Immature natural killer cell (primary cell): ENCODE measurements around the gene GLE1. TPM values are rescaled to one million over a fixed set of nuclear protein-coding genes. Genes with fewer than 3 reads are reported as not detected.

Experiments used
- DNase-seq, 3 donors: peaks; one replicate each; pipeline ENCODE4 v3.0.0; 2022; ENCODE audit warnings: mixed read lengths in 1 of 3
- H3K27ac Mint-ChIP-seq, 6 donors: one replicate each; pipeline ENCODE4 v1.8.0; 2020; ENCODE audit warnings: mixed read lengths in 6 of 6, mild to moderate bottlenecking in 5 of 6, inconsistent platforms in 4 of 6, moderate library complexity in 3 of 6
- H3K27me3 Mint-ChIP-seq, 3 donors: one replicate each; pipeline ENCODE4 v1.8.0; 2020 to 2021; ENCODE audit warnings: low read depth in 3 of 3, mild to moderate bottlenecking in 3 of 3, mixed read lengths in 3 of 3, moderate library complexity in 3 of 3, inconsistent platforms in 1 of 3
- H3K36me3 Mint-ChIP-seq, 3 donors: one replicate each; pipeline ENCODE4 v1.8.0; 2020; ENCODE audit warnings: mixed read lengths in 3 of 3, inconsistent platforms in 2 of 3, mild to moderate bottlenecking in 2 of 3
- H3K4me1 Mint-ChIP-seq, 2 donors: one replicate each; pipeline ENCODE4 v1.8.0; 2020; ENCODE audit warnings: inconsistent platforms in 2 of 2, mild to moderate bottlenecking in 2 of 2, mixed read lengths in 2 of 2, moderate library complexity in 1 of 2
- H3K4me3 Mint-ChIP-seq, 5 donors: one replicate each; pipeline ENCODE4 v1.8.0; 2020; ENCODE audit warnings: mild to moderate bottlenecking in 5 of 5, mixed read lengths in 5 of 5, inconsistent platforms in 3 of 5, moderate library complexity in 3 of 5
- H3K9me3 Mint-ChIP-seq, 6 donors: one replicate each; pipeline ENCODE4 v1.8.0; 2020; ENCODE audit warnings: mild to moderate bottlenecking in 6 of 6, mixed read lengths in 6 of 6, inconsistent platforms in 4 of 6, moderate library complexity in 3 of 6
- polyA plus RNA-seq, 3 donors: library from polyadenylated mRNA; unstranded; fragments of 300-500 nt; fragmentation: Illumina TruSeq; gene quantifications; one replicate each; pipeline ENCODE4 v1.2.3, GENCODE V29; 2021

GLE1 gene
- polyA plus RNA-seq, 3 donors from 2014 or later = 17.4 to 49.3 (median 22.8) TPM

- Mint-ChIP-seq H3K4me1 (peaks cover 30 to 31% of the 10 kb centered on the region in 2 donors), H3K27me3 (peaks cover 7 to 15% (median 9%) of the 10 kb centered on the region in 3 donors), H3K27ac (peak overlapping the region; percentile 92 to 100 (median 98)), H3K9me3 (no peaks in the 10 kb centered on the region), H3K4me3 (peak overlapping the region; percentile 92 to 97 (median 95)), H3K36me3 (no peaks in the 10 kb centered on the region)
- peak in 1 of 3 donors; percentile 4 for DNase-seq
Observed at GRCh38 chr9:128550770-128551656, 46.5 kb downstream of the GLE1 start.

- no peak for DNase-seq
- H3K36me3 Mint-ChIP-seq = no peaks in the 10 kb centered on the region
- peak overlapping the region; percentile 92 to 100 (median 98) for H3K27ac Mint-ChIP-seq
- H3K9me3 Mint-ChIP-seq = no peaks in the 10 kb centered on the region
- peaks cover 7 to 15% (median 9%) of the 10 kb centered on the region in 3 donors for H3K27me3 Mint-ChIP-seq
- H3K4me1 Mint-ChIP-seq = peaks cover 30 to 38% of the 10 kb centered on the region in 2 donors
- H3K4me3 Mint-ChIP-seq = peak overlapping the region; percentile 92 to 97 (median 95)
Observed at GRCh38 chr9:128551657-128552152, 47.2 kb downstream of the GLE1 start.

GRCh38 chr9:128552153-128552743, 47.7 kb downstream of the GLE1 start, which contains the start of gene SPTAN1:
Gene SPTAN1, plus strand, starts transcription at chr9:128552587. Its CDS starts 14,154 bp downstream, at chr9:128566741.
- peak within 1 kb of the TSS; percentile 92 to 97 (median 95) for H3K4me3 Mint-ChIP-seq
- H3K36me3 Mint-ChIP-seq = no peaks in the 10 kb centered on the region
- peaks cover 7 to 15% (median 9%) of the 10 kb centered on the region in 3 donors for H3K27me3 Mint-ChIP-seq
- H3K4me1 Mint-ChIP-seq = peaks cover 30 to 43% of the 10 kb centered on the region in 2 donors
- DNase-seq = peak; percentile 96 to 97 (median 97)
- H3K27ac Mint-ChIP-seq = peak within 1 kb of the TSS; percentile 92 to 100 (median 98)
- no peaks in the 10 kb centered on the region for H3K9me3 Mint-ChIP-seq

DNA sequence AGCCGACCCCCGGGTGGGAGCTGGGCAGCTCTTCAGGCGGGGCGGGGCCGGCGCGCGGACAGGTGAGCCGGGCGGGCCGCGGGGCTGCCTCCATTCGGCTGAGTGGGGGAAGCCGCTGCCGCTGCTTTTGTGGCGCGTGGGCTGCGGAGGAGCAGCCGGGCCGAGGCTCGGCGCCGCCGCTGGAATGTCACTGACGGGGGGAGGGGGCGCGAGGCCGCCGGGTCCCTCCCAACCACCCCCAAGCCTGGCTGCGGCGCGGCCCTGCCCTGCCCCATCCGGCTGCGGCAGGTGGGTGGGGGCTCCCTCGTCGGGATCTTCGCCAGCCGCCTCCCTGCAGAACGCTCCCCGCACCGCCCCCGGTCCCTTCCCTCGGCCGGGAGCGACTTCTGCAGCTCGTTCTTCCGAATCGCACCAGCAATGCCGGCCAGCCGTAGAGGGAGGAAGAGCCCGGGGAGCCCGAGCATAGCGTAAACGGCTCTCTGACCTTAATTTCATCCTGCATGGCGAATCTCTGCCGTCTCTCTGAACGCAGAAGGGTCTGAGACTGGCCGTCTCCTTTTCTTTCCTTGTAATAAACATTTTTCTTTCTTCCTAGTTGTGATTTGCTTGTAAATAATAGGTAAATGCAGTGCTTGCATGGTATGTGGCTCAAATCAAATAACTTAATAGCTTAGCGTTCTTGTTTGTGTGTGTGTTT, 48.4 kb downstream of the GLE1 start:
- Mint-ChIP-seq H3K9me3 (no peaks in the 10 kb centered on the region), H3K4me3 (no peak overlapping the region), H3K36me3 (no peaks in the 10 kb centered on the region), H3K4me1 (peaks cover 31 to 46% of the 10 kb centered on the region in 2 donors), H3K27ac (no peak overlapping the region), H3K27me3 (peaks cover 7 to 15% (median 9%) of the 10 kb centered on the region in 3 donors)
- no peak for DNase-seq

- Mint-ChIP-seq H3K27ac (no peak overlapping the region), H3K9me3 (no peaks in the 10 kb centered on the region), H3K36me3 (no peaks in the 10 kb centered on the region), H3K27me3 (peaks cover 7 to 15% (median 9%) of the 10 kb centered on the region in 3 donors), H3K4me3 (no peak overlapping the region), H3K4me1 (peaks cover 39 to 50% of the 10 kb centered on the region in 2 donors)
- no peak for DNase-seq
Observed at GRCh38 chr9:128553728-128554127, 49.2 kb downstream of the GLE1 start.

DNA sequence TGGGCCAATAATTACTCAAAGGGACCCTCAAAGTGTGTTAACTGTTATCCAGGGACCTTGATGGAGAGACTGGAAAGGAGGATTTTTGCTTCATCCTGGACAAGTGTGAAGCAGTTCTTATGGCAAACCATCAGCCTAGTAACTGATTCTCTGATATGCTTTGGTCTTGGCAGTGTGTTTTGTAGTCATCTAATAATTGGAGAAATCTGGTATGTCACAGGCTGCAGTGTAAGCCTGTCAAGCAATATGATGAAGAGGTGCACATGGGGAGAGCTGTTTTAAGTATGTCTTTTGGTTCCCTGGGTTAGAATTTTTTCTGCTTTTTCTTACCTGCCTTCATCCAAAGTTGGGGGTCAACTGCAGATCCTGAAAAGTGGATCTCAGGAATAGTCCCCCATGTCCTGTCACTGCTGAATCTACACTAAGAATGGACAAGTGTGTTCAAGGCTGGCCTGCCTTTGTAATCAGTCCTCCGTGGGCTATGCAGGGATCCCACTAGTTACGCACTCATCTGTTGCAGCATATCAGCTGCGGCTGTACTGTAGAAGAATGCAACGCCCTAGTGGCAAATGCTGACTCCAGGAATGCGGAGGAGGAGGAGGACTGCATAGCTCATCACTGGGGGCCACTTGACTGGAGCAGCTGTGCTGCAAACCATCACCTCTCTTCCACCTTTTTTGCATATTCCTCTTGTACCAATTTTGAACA, 49.8 kb downstream of the GLE1 start:
- Mint-ChIP-seq H3K4me3 (no peak overlapping the region), H3K27ac (no peak overlapping the region), H3K27me3 (peaks cover 7 to 15% (median 9%) of the 10 kb centered on the region in 3 donors), H3K9me3 (no peaks in the 10 kb centered on the region), H3K4me1 (peaks cover 43 to 55% of the 10 kb centered on the region in 2 donors), H3K36me3 (no peaks in the 10 kb centered on the region)
- no peak for DNase-seq

- Mint-ChIP-seq H3K4me1 (peaks cover 34 to 46% of the 10 kb centered on the region in 2 donors), H3K9me3 (no peaks in the 10 kb centered on the region), H3K36me3 (no peaks in the 10 kb centered on the region), H3K27me3 (peaks cover 7 to 13% (median 9%) of the 10 kb centered on the region in 3 donors), H3K27ac (no peak overlapping the region), H3K4me3 (no peak overlapping the region)
- DNase-seq = no peak
Observed at GRCh38 chr9:128555180-128555721, 50.7 kb downstream of the GLE1 start.

DNA sequence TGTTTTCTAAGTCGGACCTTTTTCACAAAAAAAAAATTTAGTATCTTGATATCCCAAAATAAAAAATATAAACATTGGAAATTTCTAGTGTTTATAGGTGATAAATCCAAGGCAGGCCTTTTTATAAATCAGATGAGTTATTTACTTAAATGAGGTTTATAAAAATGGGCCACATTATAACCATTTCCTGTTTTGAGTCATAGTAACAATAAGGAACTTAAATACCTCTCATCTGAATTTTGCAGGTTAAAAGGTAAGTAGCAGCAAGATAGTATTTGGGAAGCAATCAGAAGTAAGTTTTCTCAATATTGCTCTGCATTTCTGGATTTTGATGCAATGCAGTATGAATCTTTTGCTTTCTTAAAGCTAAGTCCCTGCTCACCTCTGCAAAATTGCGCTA, 51.8 kb downstream of the GLE1 start:
- no peak overlapping the region for H3K4me3 Mint-ChIP-seq
- no peak for DNase-seq
- H3K27me3 Mint-ChIP-seq = peaks cover 6 to 11% (median 9%) of the 10 kb centered on the region in 3 donors
- H3K36me3 Mint-ChIP-seq = no peaks in the 10 kb centered on the region
- no peak overlapping the region for H3K27ac Mint-ChIP-seq
- no peaks in the 10 kb centered on the region for H3K9me3 Mint-ChIP-seq
- peaks cover 24 to 36% of the 10 kb centered on the region in 2 donors for H3K4me1 Mint-ChIP-seq

DNA sequence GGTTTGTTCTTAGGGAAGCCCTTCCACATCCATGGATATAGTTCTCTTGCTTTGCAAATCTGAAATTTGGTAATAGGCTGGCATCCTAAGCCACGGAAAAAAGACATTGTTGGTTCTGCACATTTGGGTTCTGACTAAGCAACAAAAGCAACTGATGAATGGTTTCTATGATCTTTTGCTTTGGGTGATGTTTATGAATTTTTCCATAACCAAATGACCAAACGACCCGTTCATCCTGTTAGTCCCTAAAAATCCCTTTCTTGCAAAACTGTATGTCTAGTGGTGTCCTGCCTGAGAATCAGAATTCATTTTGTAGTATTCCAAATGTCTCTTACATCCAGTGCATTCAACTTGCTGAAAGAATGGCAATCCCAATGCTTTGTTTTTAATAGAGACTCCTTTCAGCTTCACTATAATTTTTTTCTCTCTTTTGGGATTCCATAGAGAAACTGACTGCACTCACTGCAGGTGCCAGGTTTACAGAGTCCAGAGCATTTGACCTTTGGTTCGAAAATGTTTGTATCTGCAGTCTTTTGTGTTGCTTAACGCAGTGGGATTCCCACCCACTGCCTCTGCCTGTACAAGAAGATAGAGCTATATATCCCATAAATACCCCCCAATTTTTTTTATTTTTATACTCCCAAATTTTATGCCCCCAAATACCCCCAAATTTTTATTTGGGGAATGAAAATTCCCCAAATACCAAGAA, 52.6 kb downstream of the GLE1 start:
- DNase-seq = no peak
- H3K4me1 Mint-ChIP-seq = peaks cover 23 to 32% of the 10 kb centered on the region in 2 donors

DNA sequence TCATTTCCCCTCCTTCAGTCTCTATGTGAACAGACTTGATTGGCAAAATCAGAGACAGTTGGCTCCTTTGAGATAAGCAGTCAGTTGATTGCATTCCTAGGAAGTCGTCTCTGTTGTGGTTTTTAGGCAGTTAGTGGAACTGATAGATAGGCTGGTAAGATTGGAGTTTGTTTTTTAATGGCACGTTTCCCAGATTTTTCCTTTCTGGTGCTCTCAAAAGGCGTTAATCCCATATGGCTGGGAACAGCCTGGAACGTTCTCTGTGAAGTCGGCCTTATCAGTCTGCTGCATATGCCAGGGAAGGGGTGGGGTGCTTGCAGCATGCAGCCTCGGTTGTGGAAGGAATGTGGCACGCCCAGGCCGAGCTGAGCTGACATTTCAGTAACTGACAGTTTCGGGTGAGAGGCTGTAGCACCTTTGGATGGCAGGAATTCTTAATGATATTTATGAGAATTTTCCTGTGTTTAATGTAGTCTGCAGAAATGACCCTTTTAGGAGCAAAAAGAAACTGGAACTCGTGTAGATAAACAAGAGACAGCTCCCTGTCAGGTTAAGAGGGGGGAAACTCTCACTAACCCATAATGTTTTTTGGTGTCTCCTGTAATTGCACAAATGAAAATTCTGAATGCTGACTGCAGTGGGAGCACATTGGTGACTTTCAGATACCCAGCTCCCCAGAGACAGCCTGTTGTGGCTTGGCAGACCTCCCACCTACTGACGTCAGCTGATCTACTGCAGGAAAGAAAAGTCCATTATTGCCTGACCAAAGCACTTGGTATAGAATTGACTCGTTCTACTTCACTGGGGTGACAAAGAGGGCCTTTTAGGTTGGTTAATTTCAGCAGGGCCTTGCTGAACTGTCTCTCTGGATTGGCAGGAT, 54.2 kb downstream of the GLE1 start:
- H3K4me3 Mint-ChIP-seq = peak overlapping the region in 2 of 5 donors; percentile 14 to 15
- H3K27me3 Mint-ChIP-seq = no peaks in the 10 kb centered on the region
- H3K4me1 Mint-ChIP-seq = peaks cover 22 to 32% of the 10 kb centered on the region in 2 donors
- H3K9me3 Mint-ChIP-seq = no peaks in the 10 kb centered on the region
- peak; percentile 16 to 42 (median 25) for DNase-seq
- H3K27ac Mint-ChIP-seq = peak overlapping the region; percentile 51 to 88 (median 66)
- no peaks in the 10 kb centered on the region for H3K36me3 Mint-ChIP-seq

More for the DNA sequence above, 52.6 kb downstream of the GLE1 start:
- Mint-ChIP-seq H3K9me3 (no peaks in the 10 kb centered on the region), H3K27ac (peak overlapping the region in 3 of 6 donors; percentile 1 to 23 (median 11)), H3K4me3 (no peak overlapping the region), H3K27me3 (peaks cover 0 to 3% (median 1%) of the 10 kb centered on the region in 3 donors), H3K36me3 (no peaks in the 10 kb centered on the region)

DNA sequence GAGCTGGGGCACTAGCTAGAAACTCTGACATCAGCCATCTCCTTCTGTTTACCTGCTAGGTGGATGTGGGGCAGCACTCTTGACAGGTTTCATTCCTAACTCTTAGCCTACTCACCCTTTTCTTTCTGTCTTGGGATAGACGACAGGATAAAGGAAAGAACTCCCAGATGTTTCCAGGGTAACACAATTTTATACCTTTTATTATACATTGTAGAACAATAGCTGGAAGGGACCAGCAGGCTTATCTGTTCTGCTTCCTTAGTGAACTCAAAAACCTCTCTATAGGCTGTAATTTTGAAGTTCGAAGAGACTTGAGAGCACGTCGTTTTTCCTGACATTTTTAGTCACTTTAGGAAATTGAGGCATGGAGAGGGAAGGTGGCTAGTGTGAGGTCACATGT, 61.1 kb downstream of the GLE1 start:
- Mint-ChIP-seq H3K9me3 (no peaks in the 10 kb centered on the region), H3K36me3 (peaks cover 10 to 20% (median 19%) of the 10 kb centered on the region in 3 donors), H3K27me3 (no peaks in the 10 kb centered on the region), H3K4me3 (no peak overlapping the region), H3K4me1 (peaks cover 8 to 44% of the 10 kb centered on the region in 2 donors), H3K27ac (peak overlapping the region in 1 of 6 donors; percentile 9)
- DNase-seq = no peak
